GM12872 (cell line): ENCODE results near the gene LIN37.

ENCODE experiments used
- CTCF ChIP-seq: IDR thresholded peaks from 3 replicates; pipeline ENCODE4 v1.5.1; 2011; ENCODE audit warnings: low read depth, mild to moderate bottlenecking, low read length, moderate library complexity; ENCODE audit not compliant: insufficient read depth

The LIN37 gene

DNA sequence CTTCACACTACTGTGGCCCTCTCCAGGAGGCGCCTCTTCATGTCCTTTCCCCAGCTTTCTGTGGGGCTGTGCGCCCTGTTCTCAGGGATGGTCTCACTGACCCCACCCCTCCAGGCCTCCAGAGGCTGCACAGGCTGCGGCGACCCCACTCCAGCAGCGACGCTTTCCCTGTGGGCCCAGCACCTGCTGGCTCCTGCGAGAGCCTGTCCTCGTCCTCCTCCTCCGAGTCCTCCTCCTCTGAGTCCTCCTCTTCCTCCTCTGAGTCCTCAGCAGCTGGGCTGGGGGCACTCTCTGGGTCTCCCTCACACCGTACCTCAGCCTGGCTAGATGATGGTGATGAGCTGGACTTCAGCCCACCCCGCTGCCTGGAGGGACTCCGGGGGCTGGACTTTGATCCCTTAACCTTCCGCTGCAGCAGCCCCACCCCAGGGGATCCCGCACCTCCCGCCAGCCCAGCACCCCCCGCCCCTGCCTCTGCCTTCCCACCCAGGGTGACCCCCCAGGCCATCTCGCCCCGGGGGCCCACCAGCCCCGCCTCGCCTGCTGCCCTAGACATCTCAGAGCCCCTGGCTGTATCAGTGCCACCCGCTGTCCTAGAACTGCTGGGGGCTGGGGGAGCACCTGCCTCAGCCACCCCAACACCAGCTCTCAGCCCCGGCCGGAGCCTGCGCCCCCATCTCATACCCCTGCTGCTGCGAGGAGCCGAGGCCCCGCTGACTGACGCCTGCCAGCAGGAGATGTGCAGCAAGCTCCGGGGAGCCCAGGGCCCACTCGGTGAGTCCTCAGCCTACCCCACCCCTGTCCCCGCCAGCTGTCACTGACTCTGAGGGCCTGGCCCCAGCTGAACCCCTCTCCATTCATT, 38.2 kb downstream of the LIN37 start:
- TF ChIP-seq CTCF: no peak

GRCh38 chr19:35787227-35787799, 38.9 kb downstream of the LIN37 start:
- no peak for TF ChIP-seq CTCF

- TF ChIP-seq CTCF: no peak
These were observed 40.0 kb downstream of the LIN37 start for GRCh38 chr19:35788205-35788960.

- TF ChIP-seq CTCF: no peak
These were observed 41.0 kb downstream of the LIN37 start for GRCh38 chr19:35789195-35789977.

- TF ChIP-seq CTCF: no peak
These were observed 41.9 kb downstream of the LIN37 start for GRCh38 chr19:35789978-35790944.

DNA sequence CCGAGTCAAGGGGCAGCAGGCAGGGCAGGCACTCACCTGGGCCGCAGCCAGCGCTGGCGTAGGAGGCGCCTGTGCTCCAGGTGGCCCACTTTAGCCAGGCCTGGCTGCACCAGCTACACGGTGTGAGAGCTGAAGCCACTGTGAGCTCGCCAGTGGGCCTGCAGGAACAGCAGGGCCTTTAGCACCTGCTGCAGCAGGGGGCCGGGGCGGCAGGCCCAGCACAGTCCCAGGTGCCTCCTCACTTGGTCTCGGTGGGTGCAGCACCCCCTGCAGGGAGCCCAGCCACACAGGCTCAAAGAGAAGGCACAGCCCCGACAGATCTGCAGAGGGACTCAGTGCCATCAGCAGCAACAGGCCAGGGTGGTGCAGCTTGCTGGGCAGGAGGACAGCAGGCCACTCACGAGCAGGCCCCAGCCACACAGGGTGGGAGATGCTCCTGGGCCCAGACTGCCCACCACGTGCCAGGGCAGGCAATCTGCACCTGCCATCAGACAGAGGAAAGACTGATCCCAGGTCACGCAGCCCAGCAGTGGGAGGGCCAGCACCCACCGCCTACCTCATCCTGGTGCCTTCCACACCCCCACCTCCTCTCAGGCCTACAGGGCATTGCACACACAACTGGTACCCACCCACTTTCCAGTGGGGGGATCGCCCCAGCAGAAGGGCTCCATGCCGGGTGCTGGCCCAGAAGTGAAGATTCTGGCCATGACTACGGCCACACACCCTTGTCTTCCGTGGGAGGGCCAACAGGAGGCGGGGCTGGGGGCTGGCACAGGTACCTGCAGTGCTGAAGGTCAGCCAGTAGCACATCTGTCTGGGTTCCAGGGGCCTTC, 42.8 kb downstream of the LIN37 start:
- peak; percentile 45 for TF ChIP-seq CTCF
